Measurements from ENCODE around the gene RNF8. TPM values are rescaled to one million over a fixed set of nuclear protein-coding genes. Genes with fewer than 3 reads are reported as not detected.
A peak's percentile ranks its signal among the peaks of the same experiment; 100 is the strongest.

Gene RNF8
- total RNA-seq, 1 donor from 2014 or later: 20.8 TPM

GRCh38 chr6:37375376-37375775 is 21.6 kb downstream of the RNF8 start:
- Histone ChIP-seq H3K27me3 (ENCODE audit: control insufficient read depth, insufficient read depth, low read length) (no peaks in the 10 kb centered on the region), H3K36me3 (ENCODE audit: control insufficient read depth, insufficient read depth, low read length) (peaks cover 15% of the 10 kb centered on the region), H3K4me3 (ENCODE audit: low read depth, low read length) (no peak overlapping the region)
- no peak for TF ChIP-seq CTCF (IDR thresholded peaks at IDR 0.05; ENCODE audit: insufficient read depth, low read length, severe bottlenecking)
- DNase-seq (ENCODE audit: low read depth) (peak; percentile 86), FAIRE-seq (no peak)

- Histone ChIP-seq H3K4me3 (ENCODE audit: low read depth, low read length) (no peak overlapping the region), H3K36me3 (ENCODE audit: control insufficient read depth, insufficient read depth, low read length) (peaks cover 12% of the 10 kb centered on the region), H3K27me3 (ENCODE audit: control insufficient read depth, insufficient read depth, low read length) (no peaks in the 10 kb centered on the region)
- no peak for TF ChIP-seq CTCF (IDR thresholded peaks at IDR 0.05; ENCODE audit: insufficient read depth, low read length, severe bottlenecking)
- DNase-seq (ENCODE audit: low read depth) (no peak), FAIRE-seq (no peak)
These were observed 22.4 kb downstream of the RNF8 start for GRCh38 chr6:37376078-37376743.

- Histone ChIP-seq H3K36me3 (ENCODE audit: control insufficient read depth, insufficient read depth, low read length) (peaks cover 5% of the 10 kb centered on the region), H3K4me3 (ENCODE audit: low read depth, low read length) (no peak overlapping the region), H3K27me3 (ENCODE audit: control insufficient read depth, insufficient read depth, low read length) (no peaks in the 10 kb centered on the region)
- DNase-seq (ENCODE audit: low read depth) (peak; percentile 88), FAIRE-seq (no peak)
- peak; percentile 71 for TF ChIP-seq CTCF (IDR thresholded peaks at IDR 0.05; ENCODE audit: insufficient read depth, low read length, severe bottlenecking)
These were observed 27.8 kb downstream of the RNF8 start for GRCh38 chr6:37381579-37381978.

- Histone ChIP-seq H3K4me3 (ENCODE audit: low read depth, low read length) (no peak overlapping the region), H3K36me3 (ENCODE audit: control insufficient read depth, insufficient read depth, low read length) (peaks cover 1% of the 10 kb centered on the region), H3K27me3 (ENCODE audit: control insufficient read depth, insufficient read depth, low read length) (no peaks in the 10 kb centered on the region)
- no peak for TF ChIP-seq CTCF (IDR thresholded peaks at IDR 0.05; ENCODE audit: insufficient read depth, low read length, severe bottlenecking)
- FAIRE-seq (no peak), DNase-seq (ENCODE audit: low read depth) (no peak)
These were observed 29.4 kb downstream of the RNF8 start for GRCh38 chr6:37382994-37383765.

GRCh38 chr6:37388578-37388977 is 34.8 kb downstream of the RNF8 start:
- Histone ChIP-seq H3K27me3 (ENCODE audit: control insufficient read depth, insufficient read depth, low read length) (no peaks in the 10 kb centered on the region), H3K4me3 (ENCODE audit: low read depth, low read length) (no peak overlapping the region), H3K36me3 (ENCODE audit: control insufficient read depth, insufficient read depth, low read length) (peaks cover 9% of the 10 kb centered on the region)
- TF ChIP-seq CTCF (IDR thresholded peaks at IDR 0.05; ENCODE audit: insufficient read depth, low read length, severe bottlenecking): no peak
- DNase-seq (ENCODE audit: low read depth): no peak
- FAIRE-seq: no peak

All from bronchial epithelial cell (primary cell).